Type B pancreatic cell (in vitro differentiated cells): ENCODE results near the gene STYX. TPM values are rescaled to one million over a fixed set of nuclear protein-coding genes. Genes with fewer than 3 reads are reported as not detected.

ENCODE experiments used
- DNase-seq: peaks from one replicate; pipeline ENCODE4 v3.0.0; 2021; ENCODE audit warnings: mixed read lengths; ENCODE audit not compliant: unreplicated experiment; ENCODE audit errors: extremely low spot score
- H3K27ac Mint-ChIP-seq: 2 replicates; pipeline ENCODE4 v1.8.0; 2021; ENCODE audit warnings: mild to moderate bottlenecking, mixed read lengths
- H3K27me3 Mint-ChIP-seq: 2 replicates; pipeline ENCODE4 v1.8.0; 2021; ENCODE audit warnings: mixed read lengths
- H3K36me3 Mint-ChIP-seq: 2 replicates; pipeline ENCODE4 v1.8.0; 2021; ENCODE audit warnings: mixed read lengths
- H3K4me1 Mint-ChIP-seq: one replicate; pipeline ENCODE4 v1.8.0; 2021; ENCODE audit warnings: mixed read lengths; ENCODE audit not compliant: unreplicated experiment
- H3K4me3 Mint-ChIP-seq: 2 replicates; pipeline ENCODE4 v1.8.0; 2021; ENCODE audit warnings: mild to moderate bottlenecking, mixed read lengths
- H3K9me3 Mint-ChIP-seq: 2 replicates; pipeline ENCODE4 v1.8.0; 2021; ENCODE audit warnings: mixed read lengths
- CTCF ChIP-seq: fragments of 200-600 bp; sonication (generic); conservative IDR thresholded peaks from 2 replicates; pipeline ENCODE4 v1.5.0; 2021; ENCODE audit warnings: antibody characterized with exemption, mild to moderate bottlenecking
- total RNA-seq: library from RNA; stranded (reverse); gene quantifications from 2 replicates; pipeline ENCODE4 v1.2.1, GENCODE V29; 2021; ENCODE audit warnings: low replicate concordance

STYX gene
- total RNA-seq, 1 donor from 2014 or later, result 11.0 TPM

GRCh38 chr14:52701223-52701622 lies 28.7 kb upstream of the STYX start:
- no peak for TF ChIP-seq CTCF
- H3K9me3 Mint-ChIP-seq, result no peaks in the 10 kb centered on the region
- H3K4me3 Mint-ChIP-seq, result no peak overlapping the region
- peaks cover under 1% of the 10 kb centered on the region for H3K4me1 Mint-ChIP-seq
- DNase-seq, result no peak
- H3K27me3 Mint-ChIP-seq, result no peaks in the 10 kb centered on the region
- H3K36me3 Mint-ChIP-seq, result no peaks in the 10 kb centered on the region
- peak overlapping the region; percentile 80 for H3K27ac Mint-ChIP-seq

GRCh38 chr14:52703225-52703624 lies 26.7 kb upstream of the STYX start:
- H3K27me3 Mint-ChIP-seq, result no peaks in the 10 kb centered on the region
- H3K9me3 Mint-ChIP-seq, result peaks cover 4% of the 10 kb centered on the region
- TF ChIP-seq CTCF, result no peak
- no peak for DNase-seq
- H3K36me3 Mint-ChIP-seq, result peaks cover 17% of the 10 kb centered on the region
- H3K4me3 Mint-ChIP-seq, result no peak overlapping the region
- H3K4me1 Mint-ChIP-seq, result peaks cover 10% of the 10 kb centered on the region
- no peak overlapping the region for H3K27ac Mint-ChIP-seq

- Mint-ChIP-seq H3K27ac (no peak overlapping the region), H3K4me1 (peaks cover 15% of the 10 kb centered on the region), H3K36me3 (peaks cover 19% of the 10 kb centered on the region), H3K4me3 (no peak overlapping the region), H3K9me3 (peaks cover 4% of the 10 kb centered on the region), H3K27me3 (no peaks in the 10 kb centered on the region)
- no peak for TF ChIP-seq CTCF
- DNase-seq, result no peak
Measured at GRCh38 chr14:52703664-52704063, 26.3 kb upstream of the STYX start.

- H3K9me3 Mint-ChIP-seq, result peaks cover 4% of the 10 kb centered on the region
- H3K27ac Mint-ChIP-seq, result peak overlapping the region; percentile 99
- TF ChIP-seq CTCF, result no peak
- peaks cover 16% of the 10 kb centered on the region for H3K4me1 Mint-ChIP-seq
- H3K27me3 Mint-ChIP-seq, result no peaks in the 10 kb centered on the region
- H3K4me3 Mint-ChIP-seq, result peak overlapping the region; percentile 100
- peaks cover 27% of the 10 kb centered on the region for H3K36me3 Mint-ChIP-seq
- DNase-seq, result no peak
Measured at GRCh38 chr14:52706286-52706685, 23.7 kb upstream of the STYX start.

GRCh38 chr14:52706724-52707706 lies 23.0 kb upstream of the STYX start, which contains the start of gene PSMC6:
PSMC6 (plus strand) TSS chr14:52707200; CDS start chr14:52707220, 20 bp downstream.
- Mint-ChIP-seq H3K4me3 (peak within 1 kb of the TSS; percentile 100), H3K4me1 (peaks cover 16% of the 10 kb centered on the region), H3K36me3 (peaks cover 30% of the 10 kb centered on the region), H3K27ac (peak within 1 kb of the TSS; percentile 99), H3K9me3 (peaks cover 4% of the 10 kb centered on the region), H3K27me3 (no peaks in the 10 kb centered on the region)
- no peak for TF ChIP-seq CTCF
- peak; percentile 93 for DNase-seq
